Activated CD8-positive, alpha-beta memory T cell treated with anti-CD3 and anti-CD28 coated beads for 4 hours (primary cell): ENCODE measurements around the gene GALNT13.

Source experiments
- DNase-seq, 2 donors: peaks; one replicate each; pipeline ENCODE4 v3.0.0-alpha.2; 2020; ENCODE audit warnings: low read depth in 2 of 2

GALNT13 gene

DNA sequence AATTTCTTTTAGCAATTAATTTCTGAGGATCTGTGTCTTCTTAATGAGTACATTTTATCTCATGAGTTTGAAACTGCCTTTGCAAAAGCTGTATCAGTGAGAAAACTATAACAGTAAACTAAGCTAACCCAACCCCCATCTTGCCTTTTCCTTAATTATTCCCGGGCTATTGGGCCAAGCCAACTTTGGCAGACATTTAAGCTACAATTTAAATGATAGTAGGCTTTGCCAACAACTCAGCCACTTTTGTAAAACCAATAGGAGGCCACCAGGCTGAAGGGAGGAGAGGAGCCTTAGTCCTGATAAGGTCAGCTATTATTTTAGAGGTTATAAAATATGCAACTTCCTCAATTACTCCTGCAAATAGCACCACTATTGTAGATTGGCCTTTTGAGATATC lies 608.8 kb downstream of the GALNT13 start:
- DNase-seq = no peak

DNA sequence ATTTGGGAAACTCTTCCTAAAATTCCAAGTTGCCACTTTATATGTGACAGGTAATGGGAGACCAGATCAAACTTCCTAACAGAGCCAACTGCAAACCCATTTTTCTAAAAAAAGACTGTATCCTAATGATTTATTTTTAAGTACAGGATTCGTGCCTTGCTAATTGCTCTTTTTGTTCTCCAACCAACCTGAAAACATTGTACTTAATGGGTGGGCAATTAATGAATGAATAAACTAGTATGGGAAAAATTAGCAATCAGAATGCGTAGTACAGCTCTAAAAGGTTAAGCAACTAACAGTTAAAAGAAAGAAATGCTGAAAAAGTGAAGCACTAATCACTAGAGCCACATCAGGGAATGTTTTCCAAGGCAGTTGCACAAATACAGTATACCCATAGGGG lies 609.6 kb downstream of the GALNT13 start:
- no peak for DNase-seq

DNA sequence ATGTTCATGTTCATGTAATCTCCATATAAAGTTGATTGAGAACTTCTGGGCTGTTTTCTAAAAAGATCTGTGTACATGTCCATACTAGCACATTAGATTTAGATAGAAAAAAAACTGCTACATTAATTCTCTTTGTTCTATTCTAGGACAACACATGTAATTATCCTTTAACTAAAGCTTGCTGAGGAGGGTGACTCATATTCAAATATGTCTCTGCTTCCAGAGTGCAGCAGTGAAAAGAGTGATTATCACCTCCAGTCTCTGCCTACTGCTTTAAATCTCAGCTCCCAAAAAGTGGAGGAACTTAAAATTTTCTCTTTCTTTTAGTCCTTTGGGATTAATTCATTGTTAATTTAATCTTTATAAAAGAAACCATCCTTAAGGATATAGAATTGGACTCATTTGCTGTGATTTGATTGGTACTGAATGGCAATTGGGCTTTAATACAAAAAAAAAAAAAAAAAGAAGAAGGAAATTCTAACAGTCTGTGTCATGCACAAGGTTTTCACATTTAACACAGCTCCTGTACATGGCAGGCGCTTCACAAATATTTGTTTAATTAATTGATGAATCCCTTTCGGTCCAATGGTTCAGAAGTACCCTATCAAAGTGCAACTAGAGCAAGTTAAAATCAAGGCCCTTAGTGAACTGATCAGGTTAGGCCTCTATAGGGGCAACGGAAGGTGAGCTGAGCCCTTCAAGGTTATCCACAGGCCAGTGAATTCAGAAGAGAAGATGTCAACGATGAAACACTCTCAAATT lies 612.8 kb downstream of the GALNT13 start:
- no peak for DNase-seq

DNA sequence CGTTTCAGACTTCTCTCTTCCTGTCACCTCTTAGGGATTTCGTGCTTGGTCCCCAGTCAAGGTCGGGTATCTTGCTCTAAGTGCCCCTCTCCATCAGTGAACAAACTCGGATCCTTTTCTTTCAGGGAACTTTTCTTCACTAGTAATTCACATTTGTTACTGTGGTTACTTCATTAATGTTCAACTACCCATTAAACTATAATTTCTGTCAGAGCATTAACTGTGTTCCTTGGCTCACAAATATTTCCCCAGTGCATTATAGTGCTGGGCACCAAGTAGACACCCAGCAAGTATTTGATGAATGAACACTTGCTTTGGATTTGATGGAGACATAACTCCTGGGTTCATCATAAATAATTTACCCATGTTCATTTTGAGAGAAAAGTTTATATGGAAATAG lies 617.1 kb downstream of the GALNT13 start:
- no peak for DNase-seq

DNA sequence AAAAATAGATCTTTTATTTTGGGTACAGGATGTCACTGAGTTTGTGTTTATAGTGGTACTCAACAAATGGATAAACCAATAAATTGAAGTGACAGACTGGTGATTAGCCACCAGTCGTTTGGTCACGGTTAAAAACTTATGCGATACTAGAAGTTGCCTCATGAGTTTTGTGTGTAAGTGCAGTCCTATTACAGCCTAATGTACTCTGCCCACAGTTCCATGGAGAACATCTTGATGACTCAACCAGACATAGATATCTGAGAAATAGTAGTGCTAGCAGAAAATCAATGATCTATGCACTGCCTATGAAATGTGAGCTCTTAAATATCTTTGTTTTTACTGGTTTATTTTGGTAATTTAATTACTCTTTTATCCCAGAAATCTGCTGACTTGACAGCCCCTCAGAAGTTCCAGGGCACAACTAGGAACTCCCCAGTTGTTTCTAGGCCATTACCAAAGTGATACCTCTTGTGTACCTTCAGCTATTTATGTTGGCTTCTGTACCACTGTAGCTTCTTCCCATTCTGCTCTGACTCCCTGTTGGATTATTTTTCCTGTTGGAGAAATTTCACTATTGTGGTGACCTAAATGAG lies 617.6 kb downstream of the GALNT13 start:
- no peak for DNase-seq

DNA sequence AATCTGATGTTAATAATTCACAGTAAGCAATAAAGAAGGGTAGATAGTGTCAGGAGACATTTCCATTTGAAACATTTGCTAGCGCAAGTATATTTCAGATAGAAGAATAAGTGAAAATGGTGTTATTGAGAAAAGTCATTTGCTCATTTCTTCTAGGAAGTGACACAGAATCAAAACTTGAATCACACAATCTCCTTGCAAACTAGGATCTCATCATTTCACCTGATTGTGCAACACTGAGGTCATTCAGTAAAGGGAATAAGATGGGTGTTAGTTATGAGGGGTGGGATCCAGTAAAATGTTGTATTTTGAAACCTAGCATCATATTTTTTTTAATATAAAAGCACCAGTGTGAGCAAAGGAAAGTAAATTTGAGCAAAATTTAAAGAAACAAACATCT lies 618.8 kb downstream of the GALNT13 start:
- no peak for DNase-seq

DNA sequence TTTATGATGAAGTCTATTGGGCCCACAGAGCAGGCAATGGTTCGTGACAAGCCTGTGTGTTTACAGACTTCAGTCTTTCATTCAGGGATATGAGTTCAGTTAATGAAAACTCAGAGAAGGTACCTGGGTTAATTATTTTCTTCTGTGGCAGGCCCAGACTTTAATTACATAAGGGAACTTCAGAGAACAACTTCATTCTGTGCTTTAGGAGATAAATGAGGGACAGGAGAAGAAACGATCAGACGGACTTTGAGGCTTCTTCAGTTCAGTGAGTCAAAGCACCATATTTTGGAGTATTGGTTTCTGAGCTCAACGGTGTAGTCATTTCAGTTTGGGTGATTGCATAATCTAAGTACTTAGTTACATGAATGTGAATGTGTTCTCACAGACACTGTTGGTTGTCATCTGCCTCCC lies 623.7 kb downstream of the GALNT13 start:
- no peak for DNase-seq

DNA sequence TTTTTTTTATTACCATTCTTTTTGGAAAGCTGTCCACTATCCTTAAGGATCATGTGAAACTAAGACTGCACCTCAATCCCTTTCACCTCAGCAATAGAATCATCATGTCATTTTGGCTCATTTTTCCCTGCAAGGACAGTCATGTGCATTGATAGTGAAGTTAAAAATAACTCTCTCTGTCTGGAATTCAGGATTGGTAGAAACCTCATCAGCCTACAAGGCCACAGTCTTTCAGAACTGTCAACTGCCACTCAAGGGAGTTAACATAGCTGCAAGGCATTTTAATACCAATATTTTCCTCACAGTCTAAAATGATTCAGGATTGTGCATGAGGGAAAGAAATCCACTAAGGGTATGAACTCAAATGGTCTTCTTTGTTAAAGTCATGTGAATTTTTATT lies 625.3 kb downstream of the GALNT13 start:
- no peak for DNase-seq
